Hepatic stellate cell (primary cell): Measurements from ENCODE around the gene MACROD2.
"Not testable (repeated sequence)": the region's sequence is repeated elsewhere in the genome, so short reads cannot be mapped to it uniquely, and the experiment has no call there.

Experiments
- DNase-seq: peaks from one replicate; pipeline ENCODE4 v3.0.0; 2011; ENCODE audit warnings: low spot score

MACROD2 gene

DNA sequence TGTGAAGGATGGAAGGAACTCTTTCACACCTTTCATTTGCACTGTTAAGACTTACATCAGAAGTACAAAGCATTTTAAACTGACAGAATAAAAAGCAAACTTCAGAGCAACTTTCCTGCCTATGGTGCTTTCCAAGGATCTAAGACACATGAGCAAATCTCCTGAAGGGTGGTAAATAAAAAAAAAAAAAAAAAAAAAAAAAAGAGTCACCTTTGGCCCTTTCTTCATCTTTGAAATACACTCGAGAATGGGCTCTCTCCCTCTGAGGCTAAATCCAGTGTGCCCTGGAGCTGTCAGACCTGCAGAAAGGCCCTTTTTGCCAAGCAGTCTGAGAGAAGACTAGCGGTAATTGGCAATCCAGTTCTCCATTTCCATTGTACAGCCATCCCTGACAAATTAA, 1455.9 kb downstream of the MACROD2 start:
- no peak for DNase-seq

DNA sequence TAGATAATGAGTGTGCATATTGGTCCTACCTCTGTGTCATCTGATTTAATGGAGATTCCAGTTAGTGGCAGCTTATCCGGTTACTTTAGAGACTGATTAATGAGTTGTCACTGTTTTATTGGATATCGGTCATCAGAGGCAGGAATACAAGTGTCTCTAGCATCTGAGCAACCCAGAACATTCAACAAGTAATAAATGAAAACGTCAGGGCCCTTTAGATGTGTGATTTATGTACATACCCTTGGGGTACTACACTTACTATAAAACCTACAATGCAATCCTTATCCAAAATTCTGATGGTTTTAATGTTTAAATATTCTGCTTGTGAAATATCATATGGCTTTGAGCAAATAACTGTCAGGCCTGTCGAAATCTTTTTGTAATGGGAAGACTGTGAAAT, 1460.0 kb downstream of the MACROD2 start:
- DNase-seq: no peak

GRCh38 chr20:15461938-15462337, 1466.6 kb downstream of the MACROD2 start:
- DNase-seq: no peak

DNA sequence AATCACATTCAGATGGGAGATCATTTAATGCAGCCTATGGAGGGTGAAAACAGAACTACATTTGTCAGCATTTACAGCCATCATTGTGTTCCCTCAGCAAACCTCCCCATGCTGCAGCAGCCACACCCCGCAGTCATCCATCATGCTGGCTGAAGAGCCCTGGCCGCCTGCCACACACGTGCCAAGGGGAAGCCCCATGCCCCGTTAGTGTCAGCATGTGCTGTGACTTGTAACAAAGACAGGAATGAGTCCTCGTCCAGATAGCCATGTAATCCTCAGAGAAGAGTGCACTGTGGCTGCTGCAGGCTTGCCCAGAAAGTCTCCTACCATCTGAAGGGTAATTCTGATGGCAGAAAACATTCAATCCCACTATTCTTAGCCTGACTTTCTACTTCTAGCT, 1480.2 kb downstream of the MACROD2 start:
- DNase-seq: no peak

GRCh38 chr20:15476186-15476585, 1480.9 kb downstream of the MACROD2 start:
- no peak for DNase-seq

DNA sequence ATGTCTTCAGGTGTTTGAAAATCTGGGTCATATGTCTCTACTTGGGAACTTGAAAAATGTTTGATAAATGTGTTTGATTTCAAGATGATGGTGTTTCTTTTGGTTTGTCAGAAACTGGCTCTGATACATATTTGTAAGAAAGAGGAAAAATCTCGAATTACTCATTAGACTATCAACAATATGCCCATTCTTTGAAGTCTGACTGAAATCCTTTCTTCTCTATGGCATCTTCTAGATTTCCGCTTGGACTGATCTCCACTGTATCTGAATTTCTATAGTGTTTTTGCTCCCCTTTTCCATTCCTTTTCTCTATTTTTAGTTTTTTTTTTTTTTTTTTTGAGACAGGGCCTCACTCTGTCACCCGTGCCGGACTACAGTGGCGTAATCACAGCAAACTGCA, 1481.5 kb downstream of the MACROD2 start:
- no peak for DNase-seq

- DNase-seq: no peak
These were observed 1487.2 kb downstream of the MACROD2 start for GRCh38 chr20:15482525-15482924.

GRCh38 chr20:15485519-15485918, 1490.2 kb downstream of the MACROD2 start:
- no peak for DNase-seq

DNA sequence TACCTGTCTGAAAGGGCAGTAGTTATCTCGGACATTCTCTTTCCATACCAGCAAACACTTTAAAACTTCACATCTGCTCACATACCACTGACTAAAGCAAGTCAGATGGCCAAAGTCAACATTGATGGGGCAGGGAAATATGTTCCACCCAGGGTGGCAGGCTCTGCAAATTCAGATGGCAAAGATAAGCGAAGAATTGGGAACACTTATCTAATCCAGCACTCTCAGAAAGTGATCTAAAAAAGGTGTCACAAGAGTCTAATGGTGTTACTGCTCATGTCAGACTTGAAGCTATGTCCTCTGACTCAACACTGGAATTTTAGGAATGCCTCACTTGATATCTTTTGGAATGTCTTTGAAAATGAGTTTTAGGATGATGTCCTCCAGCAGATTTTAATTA, 1491.7 kb downstream of the MACROD2 start:
- DNase-seq: no peak

GRCh38 chr20:15487682-15488081, 1492.4 kb downstream of the MACROD2 start:
- no peak for DNase-seq

DNA sequence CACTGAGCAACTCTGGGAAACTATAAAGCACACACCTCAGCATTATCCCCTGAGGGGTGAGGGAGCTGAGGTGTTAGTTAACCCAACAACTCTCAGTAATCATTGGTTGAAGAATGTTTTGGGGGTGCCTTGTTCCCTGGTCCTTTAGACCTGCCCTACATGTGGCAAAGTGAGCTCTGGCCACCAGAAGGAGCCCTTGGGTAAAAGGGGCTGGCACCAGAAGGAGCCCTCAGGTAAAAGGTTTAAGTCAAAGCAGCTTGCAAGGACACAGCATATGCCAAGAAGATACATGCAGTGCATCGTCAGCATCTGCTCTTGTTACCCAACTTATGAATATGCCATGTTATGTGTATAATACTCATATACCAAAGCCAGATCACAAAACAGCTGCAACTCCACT, 1496.3 kb downstream of the MACROD2 start:
- no peak for DNase-seq

- no peak for DNase-seq
These were observed 1499.5 kb downstream of the MACROD2 start for GRCh38 chr20:15494851-15495250.

DNA sequence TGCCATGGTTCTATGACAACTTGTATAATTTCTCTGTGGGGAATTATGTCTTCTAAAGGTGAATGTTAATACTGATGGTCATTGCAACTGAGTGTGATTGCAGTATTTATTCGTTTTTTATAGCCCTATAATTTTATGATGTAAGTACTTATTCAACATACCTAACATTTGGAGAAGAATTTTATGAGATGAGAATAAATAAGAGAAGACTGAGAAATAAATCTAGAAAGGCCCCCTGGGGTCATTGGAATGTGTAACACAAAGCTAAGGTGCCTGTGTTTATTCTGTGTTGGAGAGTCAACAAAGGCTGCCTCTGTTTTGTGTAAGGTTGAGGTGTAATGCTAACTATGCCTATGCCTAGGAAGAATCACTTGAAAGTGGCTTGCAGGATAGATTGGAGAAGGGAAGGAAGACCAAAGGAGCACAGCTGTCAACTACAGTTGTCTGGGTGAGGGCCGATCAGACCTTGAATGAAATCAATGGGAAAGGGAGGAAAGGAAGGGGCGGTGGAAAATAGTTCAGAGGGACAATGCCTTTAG, 1501.3 kb downstream of the MACROD2 start:
- DNase-seq: no peak

DNA sequence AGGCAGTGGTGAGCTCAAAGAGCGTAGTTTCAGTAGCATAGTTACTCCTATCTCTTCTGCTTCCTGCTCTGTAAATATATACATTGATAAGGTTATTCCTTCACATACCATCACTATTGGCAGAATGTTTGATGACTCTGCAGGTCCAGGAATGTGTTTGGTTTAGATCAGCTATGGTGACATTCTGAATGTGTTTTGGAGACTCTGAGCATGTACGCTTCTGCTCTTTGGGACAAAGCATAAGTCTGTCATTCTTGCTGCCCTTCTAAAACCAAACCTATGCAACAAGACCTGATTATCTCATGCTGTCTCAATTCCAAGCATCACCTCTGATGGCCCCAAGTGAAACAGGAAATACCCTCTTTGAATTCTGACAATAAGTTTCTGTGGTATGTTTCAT, 1503.6 kb downstream of the MACROD2 start:
- no peak for DNase-seq

GRCh38 chr20:15506311-15506710, 1511.0 kb downstream of the MACROD2 start:
- no peak for DNase-seq

GRCh38 chr20:15507151-15507550, 1511.8 kb downstream of the MACROD2 start:
- DNase-seq: no peak

DNA sequence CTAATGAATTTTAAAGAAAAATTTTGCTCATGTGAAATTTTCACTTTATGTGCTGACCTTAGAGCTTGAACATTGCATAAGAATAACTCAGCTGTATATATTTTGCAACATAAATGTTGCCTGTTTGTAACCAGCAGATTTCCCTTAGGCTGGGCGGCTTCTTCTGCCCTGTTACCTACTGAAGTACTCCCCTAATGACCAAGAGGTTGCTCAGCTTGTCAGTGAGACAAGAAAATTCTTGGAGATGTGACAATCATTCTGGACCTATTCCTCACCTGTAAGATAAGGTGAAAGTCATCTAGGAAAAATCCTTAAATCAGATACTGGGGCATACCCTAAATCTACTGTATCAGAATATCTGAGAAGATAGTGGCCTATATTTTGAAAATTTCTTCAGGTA, 1516.2 kb downstream of the MACROD2 start:
- DNase-seq: no peak

DNA sequence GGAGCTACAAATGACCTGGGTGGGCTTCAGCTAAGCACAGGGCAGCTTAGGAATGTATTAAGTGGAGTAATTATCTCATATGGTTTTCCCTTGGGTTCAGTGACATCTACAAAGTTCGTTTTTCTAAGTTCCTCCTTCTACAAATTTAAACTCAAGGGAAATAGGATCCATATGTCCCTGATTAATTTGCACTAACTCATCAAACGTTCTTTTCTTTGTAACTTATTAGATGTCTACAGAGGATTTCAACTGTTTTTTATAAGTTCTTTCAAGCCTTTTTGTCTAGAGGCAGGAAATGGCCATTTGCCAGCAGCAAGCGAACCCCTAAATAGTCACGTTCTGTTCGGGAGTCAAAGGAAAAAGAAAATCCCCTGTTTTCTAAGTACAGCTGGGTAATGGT, 1517.6 kb downstream of the MACROD2 start:
- no peak for DNase-seq

DNA sequence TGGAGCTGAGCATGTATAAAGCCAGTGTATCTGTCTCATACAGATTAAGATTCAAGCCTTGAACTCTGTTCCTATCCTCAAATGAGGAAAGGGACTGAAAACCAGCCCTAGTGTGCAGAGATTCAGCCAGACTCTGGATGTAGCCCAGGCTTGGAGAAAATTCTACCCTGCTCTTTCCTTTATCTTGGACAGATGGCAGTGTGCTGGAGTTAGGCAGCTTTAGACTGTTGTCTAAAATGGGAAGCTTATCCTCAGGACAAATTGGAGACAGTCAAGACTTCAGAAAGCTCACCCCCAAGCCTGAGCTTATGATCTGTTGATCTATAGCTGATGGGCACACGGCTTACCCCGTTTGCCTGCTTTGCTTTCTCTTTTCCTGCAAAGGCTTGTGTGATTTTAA, 1520.4 kb downstream of the MACROD2 start:
- no peak for DNase-seq

GRCh38 chr20:15520930-15521524, 1525.7 kb downstream of the MACROD2 start:
- DNase-seq: no peak

DNA sequence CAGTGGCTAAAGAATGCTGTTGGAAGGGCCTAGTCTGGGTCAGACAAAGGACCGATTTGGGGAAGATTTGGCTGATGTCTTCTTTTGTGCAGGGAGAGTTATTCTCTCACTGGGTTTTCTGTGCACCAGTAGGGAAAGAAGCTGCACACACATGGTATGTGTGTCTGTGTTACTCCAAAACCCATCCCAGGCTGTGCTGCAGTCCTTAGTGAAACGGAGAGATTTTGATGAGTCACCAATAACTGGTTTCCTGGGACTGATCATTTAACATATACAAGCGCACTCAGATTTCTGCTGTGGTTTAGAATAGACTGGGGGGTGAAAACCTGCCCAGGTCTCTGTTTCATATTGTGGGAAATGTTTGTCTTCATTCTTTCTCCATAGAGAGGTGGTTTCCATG, 1528.1 kb downstream of the MACROD2 start:
- no peak for DNase-seq

DNA sequence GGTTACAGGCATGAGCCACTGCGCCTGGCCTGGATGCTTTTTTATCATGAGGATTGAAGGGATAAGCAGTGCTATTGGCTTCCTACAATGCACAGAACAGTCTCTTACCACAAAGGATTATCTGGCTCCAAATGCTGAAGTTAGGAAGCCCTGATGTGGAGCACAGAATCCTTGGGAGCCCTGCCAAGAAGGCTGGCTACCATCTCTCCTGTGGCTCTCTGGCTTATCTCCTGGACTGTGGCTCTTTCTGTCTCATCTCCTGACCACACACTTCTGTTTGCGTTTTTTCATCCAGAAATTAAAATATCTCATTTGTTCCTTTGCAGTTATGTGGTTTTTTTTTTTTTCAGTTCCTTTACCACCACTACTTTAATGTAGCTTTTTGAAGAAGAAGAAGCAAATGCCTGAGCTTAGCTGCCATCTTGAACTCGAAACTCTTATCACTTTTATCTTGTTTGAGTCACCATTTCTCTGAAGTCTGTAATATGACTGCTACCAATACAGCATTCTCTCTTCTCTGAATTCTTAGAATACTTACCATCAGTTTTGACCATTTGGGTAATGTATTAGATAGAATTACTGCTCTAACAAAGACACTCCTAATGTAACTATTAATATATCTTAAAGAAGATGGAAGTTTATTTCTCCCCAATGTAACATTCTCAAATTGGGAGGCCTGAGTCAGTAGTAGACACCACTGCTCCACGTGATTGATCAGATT, 1533.2 kb downstream of the MACROD2 start:
- no peak for DNase-seq

GRCh38 chr20:15535863-15536262, 1540.5 kb downstream of the MACROD2 start:
- DNase-seq: no peak

DNA sequence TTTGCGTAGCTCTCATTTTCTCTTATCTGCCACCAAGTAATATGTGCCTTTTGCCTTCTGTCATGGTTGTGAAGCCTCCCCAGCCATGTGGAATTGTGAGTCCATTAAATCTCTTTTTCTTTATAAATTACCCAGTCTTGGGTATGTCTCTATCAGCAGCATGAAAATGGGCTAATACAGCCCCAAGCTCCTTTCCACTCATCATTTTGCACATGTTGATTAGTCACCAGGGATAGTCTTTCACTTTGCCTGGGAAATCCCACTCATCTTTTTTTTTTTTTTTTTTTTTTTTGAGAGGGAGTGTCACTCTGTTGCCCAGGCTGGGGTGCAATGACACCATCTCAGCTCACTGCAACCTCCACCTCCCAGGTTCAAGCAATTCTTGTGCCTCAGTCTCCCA, 1541.9 kb downstream of the MACROD2 start:
- DNase-seq: not testable (repeated sequence)
